ENCODE results near the gene ATIC. TPM values are rescaled to one million over a fixed set of nuclear protein-coding genes. Genes with fewer than 3 reads are reported as not detected.

The ATIC gene
- polyA plus RNA-seq, 2 of the 4 experiments (the other 2 are of a cell fraction) = 298 to 328 TPM

DNA sequence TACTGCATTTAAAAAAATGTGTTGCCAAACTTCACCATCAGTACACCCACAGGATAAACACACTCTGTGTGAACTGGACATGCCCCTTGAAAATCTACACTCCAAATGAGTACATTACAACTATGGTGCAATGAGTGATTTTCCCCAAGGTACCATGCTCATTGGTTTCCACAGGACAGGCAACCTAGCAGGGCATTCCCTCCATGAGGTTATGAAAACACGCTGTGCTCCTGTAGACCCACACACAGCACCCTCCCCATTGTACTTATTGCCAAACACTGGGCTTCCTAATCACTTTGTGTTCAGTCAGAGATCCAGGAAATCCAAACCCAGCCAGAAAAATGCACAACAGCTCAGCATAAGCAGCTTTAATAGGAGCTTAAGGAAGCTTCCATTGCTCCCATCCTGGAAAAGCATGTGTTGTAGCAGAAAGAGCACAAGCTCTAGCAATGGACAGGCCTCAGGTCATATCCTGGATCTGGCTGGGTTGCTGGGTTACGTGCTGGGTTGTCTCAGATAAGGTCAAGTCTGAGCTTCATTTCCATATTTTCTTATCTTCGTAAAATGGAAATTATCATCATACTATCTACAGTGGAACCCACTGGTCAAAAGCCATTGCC, 20.8 kb upstream of the ATIC start:
- H3K4me1 ChIP-seq = peaks cover 11% of the 10 kb centered on the region; the same call in 2 of the 3 replicates
- ChIA-PET CTCF (interaction anchor here (1.9 kb wide), 1 partner anchor 17 kb away, joined by 4 read pairs; no protein-coding TSS in a partner anchor), POLR2A (interaction anchor here (0.9 kb wide), 1 partner anchor 21 kb away, joined by 3 read pairs; the partner anchor contains the start of gene ATIC)
- TF ChIP-seq, protein P1, sequence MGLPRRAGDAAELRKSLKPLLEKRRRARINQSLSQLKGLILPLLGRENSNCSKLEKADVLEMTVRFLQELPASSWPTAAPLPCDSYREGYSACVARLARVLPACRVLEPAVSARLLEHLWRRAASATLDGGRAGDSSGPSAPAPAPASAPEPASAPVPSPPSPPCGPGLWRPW (IDR thresholded peaks at IDR 0.05) = no peak
- no peak for TF ChIP-seq CHD4 (IDR thresholded peaks at IDR 0.05; ENCODE audit: borderline replicate concordance)
- TF ChIP-seq EHMT2 (IDR thresholded peaks at IDR 0.05; ENCODE audit: low read depth) = no peak
- TF ChIP-seq, protein P2, sequence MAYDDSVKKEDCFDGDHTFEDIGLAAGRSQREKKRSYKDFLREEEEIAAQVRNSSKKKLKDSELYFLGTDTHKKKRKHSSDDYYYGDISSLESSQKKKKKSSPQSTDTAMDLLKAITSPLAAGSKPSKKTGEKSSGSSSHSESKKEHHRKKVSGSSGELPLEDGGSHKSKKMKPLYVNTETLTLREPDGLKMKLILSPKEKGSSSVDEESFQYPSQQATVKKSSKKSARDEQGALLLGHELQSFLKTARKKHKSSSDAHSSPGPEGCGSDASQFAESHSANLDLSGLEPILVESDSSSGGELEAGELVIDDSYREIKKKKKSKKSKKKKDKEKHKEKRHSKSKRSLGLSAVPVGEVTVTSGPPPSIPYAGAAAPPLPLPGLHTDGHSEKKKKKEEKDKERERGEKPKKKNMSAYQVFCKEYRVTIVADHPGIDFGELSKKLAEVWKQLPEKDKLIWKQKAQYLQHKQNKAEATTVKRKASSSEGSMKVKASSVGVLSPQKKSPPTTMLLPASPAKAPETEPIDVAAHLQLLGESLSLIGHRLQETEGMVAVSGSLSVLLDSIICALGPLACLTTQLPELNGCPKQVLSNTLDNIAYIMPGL (CRISPR knock-in tag; IDR thresholded peaks at IDR 0.05; ENCODE audit: borderline replicate concordance) = no peak
- TF ChIP-seq POLR2AphosphoS2 (conservative IDR thresholded peaks at IDR 0.05; ENCODE audit: low read length) = no peak
- no peak for TF ChIP-seq ESRRA (IDR thresholded peaks at IDR 0.05; ENCODE audit: borderline replicate concordance, low read length)
- no peak for TF ChIP-seq TP53 (CRISPR knock-in tag; IDR thresholded peaks at IDR 0.05)
- no peak for TF ChIP-seq MAZ (IDR thresholded peaks at IDR 0.05; ENCODE audit: borderline replicate concordance, low read depth, low read length)
- H3K9me3 ChIP-seq = no peaks in the 10 kb centered on the region
- no peak overlapping the region for H3K27ac ChIP-seq
- DNase-seq (ENCODE audit: low read depth in 1 of 2, low spot score in 1 of 2) = no peak
- no peak overlapping the region for H3K4me3 ChIP-seq
- no peak for ATAC-seq
- no peak for FAIRE-seq
- 88% methylated on average over 3 of the region's 3 CpGs for WGBS (ENCODE audit: missing lambda C conversion rate)
- H3K4me2 ChIP-seq = no peak overlapping the region

DNA sequence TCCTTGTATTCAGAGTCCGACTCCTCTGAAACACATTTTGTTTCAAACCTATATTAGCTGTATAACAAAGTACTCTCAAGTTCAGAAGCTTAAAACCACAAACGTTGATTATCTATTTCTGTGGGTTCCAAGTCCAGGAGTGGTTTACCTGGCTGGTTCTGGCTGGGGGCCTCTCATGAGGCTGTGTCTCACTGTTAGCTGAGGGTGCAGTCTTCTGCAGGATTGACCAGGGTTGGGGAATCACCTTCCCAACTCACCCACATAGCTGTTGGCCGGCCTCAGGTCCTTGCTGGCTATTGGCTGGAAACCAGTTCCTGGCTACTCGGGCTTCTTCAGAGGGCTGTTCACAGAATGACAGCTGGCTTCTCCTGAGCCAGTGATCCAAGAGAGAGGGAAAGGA, 18.0 kb upstream of the ATIC start:
- no peak overlapping the region for H3K4me3 ChIP-seq
- H3K27ac ChIP-seq = no peak overlapping the region
- no peak for FAIRE-seq
- no peak overlapping the region for H3K4me2 ChIP-seq
- no peak for DNase-seq (ENCODE audit: low read depth in 1 of 2, low spot score in 1 of 2)
- ATAC-seq = no peak
- H3K4me1 ChIP-seq = peaks cover 13% of the 10 kb centered on the region
- POLR2A ChIA-PET = no interaction called here
- no peak for TF ChIP-seq CHD2 (IDR thresholded peaks at IDR 0.05; ENCODE audit: low read length, partially characterized antibody)
- TF ChIP-seq RNF2 (IDR thresholded peaks at IDR 0.05; ENCODE audit: borderline replicate concordance, low read depth) = no peak
- no peak for TF ChIP-seq ZSCAN20 (CRISPR knock-in tag; IDR thresholded peaks at IDR 0.05)
- no peak for TF ChIP-seq HEYL (CRISPR knock-in tag; IDR thresholded peaks at IDR 0.05)
- TF ChIP-seq HOXB5 (CRISPR knock-in tag; IDR thresholded peaks at IDR 0.05) = no peak
- no peak for TF ChIP-seq HOXA7 (CRISPR knock-in tag; IDR thresholded peaks at IDR 0.05)
- no peak for TF ChIP-seq BHLHE40 (IDR thresholded peaks at IDR 0.05; ENCODE audit: low read depth, low read length)
- no peak for TF ChIP-seq MAFK (IDR thresholded peaks at IDR 0.05; ENCODE audit: partially characterized antibody)
- TF ChIP-seq RAD21 (conservative IDR thresholded peaks at IDR 0.05 in 1 of 2, IDR thresholded peaks at IDR 0.05 in 1 of 2) = no peak
- no peak for TF ChIP-seq NPAS2 (CRISPR knock-in tag; IDR thresholded peaks at IDR 0.05; ENCODE audit: borderline replicate concordance)
- TF ChIP-seq, protein P3, sequence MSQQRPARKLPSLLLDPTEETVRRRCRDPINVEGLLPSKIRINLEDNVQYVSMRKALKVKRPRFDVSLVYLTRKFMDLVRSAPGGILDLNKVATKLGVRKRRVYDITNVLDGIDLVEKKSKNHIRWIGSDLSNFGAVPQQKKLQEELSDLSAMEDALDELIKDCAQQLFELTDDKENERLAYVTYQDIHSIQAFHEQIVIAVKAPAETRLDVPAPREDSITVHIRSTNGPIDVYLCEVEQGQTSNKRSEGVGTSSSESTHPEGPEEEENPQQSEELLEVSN (IDR thresholded peaks at IDR 0.05; ENCODE audit: borderline replicate concordance, low read depth) = no peak
- no peaks in the 10 kb centered on the region for H3K9me3 ChIP-seq
- WGBS (ENCODE audit: missing lambda C conversion rate) = 89% methylated on average over 4 of the region's 4 CpGs
- CTCF ChIA-PET = no interaction called here

DNA sequence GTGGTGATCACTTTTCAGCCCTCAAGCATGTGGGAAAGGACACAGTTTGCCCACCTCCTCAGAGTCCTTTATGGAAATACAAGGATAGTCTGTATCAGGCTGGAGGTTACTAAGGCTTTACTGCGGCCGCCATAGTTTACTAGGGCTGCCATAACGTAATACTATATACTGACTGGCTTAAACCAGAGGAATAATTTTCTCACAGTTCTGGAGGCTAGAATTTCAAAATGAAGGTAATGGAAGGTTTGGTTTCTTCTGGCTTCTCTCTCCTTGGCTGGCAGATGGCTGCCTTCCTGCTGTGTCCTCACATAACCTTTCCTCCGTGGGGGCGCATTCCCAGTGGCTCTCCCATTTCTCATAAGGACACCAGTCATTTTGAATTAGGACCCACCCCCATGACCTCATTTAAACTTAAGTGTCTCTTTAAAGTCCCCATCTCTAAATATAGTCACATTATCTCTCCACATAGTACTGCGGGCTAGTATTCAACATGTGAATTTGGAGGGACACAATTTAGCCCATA, 12.5 kb upstream of the ATIC start:
- WGBS (ENCODE audit: missing lambda C conversion rate) = 93% methylated on average over 6 of the region's 6 CpGs
- ChIA-PET CTCF (no interaction called here), POLR2A (no interaction called here)
- FAIRE-seq (no peak), DNase-seq (ENCODE audit: low read depth in 1 of 2, low spot score in 1 of 2) (no peak), ATAC-seq (no peak)
- TF ChIP-seq RARB (CRISPR knock-in tag; IDR thresholded peaks at IDR 0.05) = no peak
- Histone ChIP-seq H3K4me1 (peaks cover 13% of the 10 kb centered on the region), H3K9me3 (peaks cover 13% of the 10 kb centered on the region; the same call in 2 of the 3 replicates), H3K4me3 (no peak overlapping the region), H3K4me2 (no peak overlapping the region), H3K27ac (no peak overlapping the region)

All from A549 (cell line).